HepG2 (cell line): ENCODE data around the gene CELSR2. TPM values are rescaled to one million over a fixed set of nuclear protein-coding genes. Genes with fewer than 3 reads are reported as not detected.

Experiments
- ATAC-seq: fragments of 200-7000 bp; cut with Tn5 transposase; 3 replicates; pipeline ENCODE4 v1.9.1; 2020; ENCODE audit warnings: mild to moderate bottlenecking, moderate library complexity
- BruUV-seq: library from RNA; stranded (reverse); fragments of 400-500 nt; replicated peaks from 2 replicates; lab custom pipeline; 2021; lab: Mats Ljungman, UMichigan
- CTCF ChIA-PET: fragments of 300-600 bp; formaldehyde crosslinking; extraction: SDS; loops from one replicate; lab custom pipeline; 2021; ENCODE audit warnings: low total read pairs, inconsistent platforms, low intra/inter-chr PET ratio; lab: Yijun Ruan, JAX
- POLR2A ChIA-PET: fragments of 350-600 bp; sonication (Branson Sonifier 250); formaldehyde crosslinking; loops from one replicate; lab custom pipeline; 2020; ENCODE audit warnings: antibody characterized with exemption, inconsistent platforms; lab: Yijun Ruan, JAX
- DNase-seq: peaks from one replicate; pipeline ENCODE4 v3.0.0-alpha.2; 2015; ENCODE audit warnings: low spot score
- FAIRE-seq: peaks from 3 replicates; lab custom pipeline; 2011; peaks lifted over from hg19 to GRCh38; lab: Jason Lieb, UNC
- H2AFZ ChIP-seq: one replicate; pipeline ENCODE4 v1.6.1; 2011; ENCODE audit warnings: low read length, inconsistent platforms
- H3K27ac ChIP-seq: fragments of 300-600 bp; 3 replicates; pipeline ENCODE4 v1.8.0; 2011; ENCODE audit warnings: mixed run types, mild to moderate bottlenecking, mixed read lengths, low read length, inconsistent platforms; ENCODE audit not compliant: insufficient read depth; ENCODE audit errors: extremely low read length
- H3K27me3 ChIP-seq, 2 experiments: fragments of 200-600 bp in 1 of 2; 2 replicates in 1 of 2; 3 replicates in 1 of 2; pipeline versions ENCODE4 v1.6.0 to v1.8.0; 2011; ENCODE audit warnings: low read length in 2 of 2, mild to moderate bottlenecking in 2 of 2, moderate library complexity in 2 of 2, inconsistent platforms in 1 of 2; ENCODE audit not compliant: insufficient read depth in 2 of 2, control insufficient read depth in 1 of 2
- H3K36me3 ChIP-seq, 2 experiments: fragments of 200-600 bp in 1 of 2; replicated peaks in 1 of 2; 2 replicates in 1 of 2; 3 replicates in 1 of 2; pipeline versions ENCODE4 v1.5.1 to v1.8.0; 2011; ENCODE audit warnings: low read length in 2 of 2, inconsistent platforms in 1 of 2; ENCODE audit not compliant: insufficient read depth in 2 of 2, control insufficient read depth in 1 of 2
- H3K4me1 ChIP-seq: 2 replicates; pipeline ENCODE4 v1.5.1; 2012; ENCODE audit warnings: low read length, inconsistent platforms; ENCODE audit not compliant: insufficient read depth
- H3K4me2 ChIP-seq: 2 replicates; pipeline ENCODE4 v1.6.0; 2011; ENCODE audit warnings: low read depth, low read length, inconsistent platforms
- H3K4me3 ChIP-seq, 3 experiments: fragments of 200-600 bp in 1 of 3; sonication (generic), shearing (Covaris generic) in 1 of 3; replicated peaks in 1 of 3; 2 replicates each; pipeline ENCODE4 v1.5.1; 2011 to 2016; ENCODE audit warnings: low read length in 3 of 3, inconsistent platforms in 2 of 3, low read depth in 2 of 3, mild to moderate bottlenecking in 2 of 3, control low read depth in 1 of 3, mixed read lengths in 1 of 3; ENCODE audit not compliant: insufficient read depth in 1 of 3
- H3K79me2 ChIP-seq: one replicate; pipeline ENCODE4 v1.6.1; 2011; ENCODE audit warnings: low read length, inconsistent platforms; ENCODE audit not compliant: insufficient read depth
- H3K9ac ChIP-seq: 2 replicates; pipeline ENCODE4 v1.6.0; 2011; ENCODE audit warnings: mild to moderate bottlenecking, low read depth, low read length, inconsistent platforms; ENCODE audit not compliant: insufficient read depth
- H3K9me3 ChIP-seq: 2 replicates; pipeline ENCODE4 v1.5.1; 2012; ENCODE audit warnings: mild to moderate bottlenecking, low read length
- H4K20me1 ChIP-seq: 2 replicates; pipeline ENCODE4 v1.6.0; 2011; ENCODE audit warnings: inconsistent platforms, mild to moderate bottlenecking, low read length, moderate library complexity; ENCODE audit not compliant: insufficient read depth
- CEBPB ChIP-seq: IDR thresholded peaks from 2 replicates; pipeline ENCODE4 v1.6.1; 2011; ENCODE audit warnings: low read depth, low read length, improper control_type of control experiment, borderline replicate concordance
- FOXP4 ChIP-seq: sonication (generic); formaldehyde crosslinking; IDR thresholded peaks from 2 replicates; pipeline ENCODE4 v1.4.0; 2020; ENCODE audit warnings: missing genetic modification reagents
- HDAC2 ChIP-seq: sonication (generic); formaldehyde crosslinking; IDR thresholded peaks from 2 replicates; pipeline ENCODE4 v1.4.0; 2020; ENCODE audit warnings: missing genetic modification reagents
- MEIS2 ChIP-seq: sonication (generic); formaldehyde crosslinking; IDR thresholded peaks from 2 replicates; pipeline ENCODE4 v1.9.0; 2021; ENCODE audit warnings: mild to moderate bottlenecking, missing genetic modification reagents
- ZNF224 ChIP-seq: sonication (generic); formaldehyde crosslinking; IDR thresholded peaks from 2 replicates; pipeline ENCODE4 v1.5.0; 2020; ENCODE audit warnings: mild to moderate bottlenecking, missing genetic modification reagents
- ZNF225 ChIP-seq: sonication (generic); formaldehyde crosslinking; IDR thresholded peaks from 2 replicates; pipeline ENCODE4 v1.4.0; 2020; ENCODE audit warnings: mild to moderate bottlenecking, missing genetic modification reagents
- ZNF367 ChIP-seq: sonication (generic); formaldehyde crosslinking; IDR thresholded peaks from 2 replicates; pipeline ENCODE4 v1.4.0; 2020; ENCODE audit warnings: missing genetic modification reagents, borderline replicate concordance
- ZNF713 ChIP-seq: sonication (generic); formaldehyde crosslinking; IDR thresholded peaks from 2 replicates; pipeline ENCODE4 v1.4.0; 2020; ENCODE audit warnings: mild to moderate bottlenecking, missing genetic modification reagents
- ZNF747 ChIP-seq: sonication (generic); formaldehyde crosslinking; IDR thresholded peaks from 2 replicates; pipeline ENCODE4 v1.8.1; 2023; ENCODE audit warnings: missing genetic modification reagents, mild to moderate bottlenecking, borderline replicate concordance
- WGBS: methylation state at CpG from one replicate; pipeline ENCODE4 v1.1.6; 2017; ENCODE audit warnings: low lambda C conversion rate; 5-methylcytosine and 5-hydroxymethylcytosine counted together
- in situ Hi-C: cut with HindIII; loops from 2 replicates; pipeline ENCODE4 v1.10.0; 2017; ENCODE audit warnings: low pct_unique_long_range_greater_than_20kb; ENCODE audit not compliant: extremely low pct_ligation_motif_present
- intact Hi-C: fragments of 100-400 bp; cut with micrococcal nuclease; formaldehyde crosslinking; loops from one replicate; pipeline ENCODE4 v1.10.0; 2022; ENCODE audit not compliant: unreplicated experiment
- polyA plus RNA-seq, 8 experiments: library from polyadenylated mRNA; depleted of rRNA in 3 of 8; stranded (reverse) in 7 of 8; unstranded in 1 of 8; fragments of >200 nt; fragmentation: Illumina TruSeq in 4 of 8; extraction: Trizol in 4 of 8; gene quantifications; 2 replicates each; pipeline versions ENCODE4 v1.2.1 to v1.2.3, GENCODE V29; 2011 to 2016; ENCODE audit warnings: low read depth in 4 of 8, missing spikeins in 1 of 8, mixed read lengths in 1 of 8; ENCODE audit not compliant: insufficient read depth in 1 of 8
- total RNA-seq, 5 experiments: library from RNA; depleted of rRNA; stranded (reverse); fragments of >200 nt; fragmentation: Illumina TruSeq; extraction: Trizol; gene quantifications; 2 replicates each; pipeline ENCODE4 v1.2.3, GENCODE V29; 2016; ENCODE audit warnings: low read depth in 1 of 5

CELSR2 gene
- total and polyA plus RNA-seq, 2 of the 13 experiments (the other 11 are each of a cell fraction or from before 2014, with no cell fraction given), result 4.0 to 6.6 TPM

GRCh38 chr1:109256085-109256484 lies 6.7 kb downstream of the CELSR2 start:
- ATAC-seq, result no peak
- TF ChIP-seq ZNF224 (CRISPR knock-in tag), result no peak
- TF ChIP-seq CEBPB, result no peak
- TF ChIP-seq ZNF367 (CRISPR knock-in tag), result no peak
- TF ChIP-seq ZNF747 (CRISPR knock-in tag), result no peak
- TF ChIP-seq ZNF225, result no peak
- TF ChIP-seq FOXP4, result no peak
- no peak for TF ChIP-seq MEIS2 (CRISPR knock-in tag)
- no peak for TF ChIP-seq ZNF713 (CRISPR knock-in tag)
- TF ChIP-seq HDAC2 (CRISPR knock-in tag), result no peak
- H3K4me1 ChIP-seq, result peaks cover 35% of the 10 kb centered on the region
- H3K4me3 ChIP-seq, result no peak overlapping the region
- in situ Hi-C loops, result no loop called here
- H3K27ac ChIP-seq, result no peak overlapping the region
- no peaks in the 10 kb centered on the region for H3K9me3 ChIP-seq
- no peaks in the 10 kb centered on the region for H3K27me3 ChIP-seq
- DNase-seq, result no peak
- ChIA-PET POLR2A (interaction anchor here (1.3 to 1.5 kb wide), 2 partner anchors 43 to 142 kb away, joined by 4 read pairs; partner anchors contain the start of gene SORT1), CTCF (no interaction called here)
- H3K4me2 ChIP-seq, result no peak overlapping the region
- no peaks in the 10 kb centered on the region for H4K20me1 ChIP-seq
- no peak for FAIRE-seq
- intact Hi-C loops, result no loop called here
- no peak overlapping the region for H3K9ac ChIP-seq
- BruUV-seq, result no TSS peak
- H3K79me2 ChIP-seq, result no peaks in the 10 kb centered on the region
- H2AFZ ChIP-seq, result no peak overlapping the region
- 83% methylated on average over 7 of the region's 7 CpGs for WGBS
- peaks cover 0 to 10% of the 10 kb centered on the region in 2 experiments; a peak in 1 of 5 replicates for H3K36me3 ChIP-seq
